Activated CD8-positive, alpha-beta memory T cell treated with anti-CD3 and anti-CD28 coated beads, Interleukin-2, amount 50 U/mL, for 24 hours (primary cell): ENCODE data around the gene IL17F.

Experiments used
- DNase-seq: peaks from one replicate; pipeline ENCODE4 v3.0.0-alpha.2; 2020; ENCODE audit errors: extremely low read depth

Gene IL17F

DNA sequence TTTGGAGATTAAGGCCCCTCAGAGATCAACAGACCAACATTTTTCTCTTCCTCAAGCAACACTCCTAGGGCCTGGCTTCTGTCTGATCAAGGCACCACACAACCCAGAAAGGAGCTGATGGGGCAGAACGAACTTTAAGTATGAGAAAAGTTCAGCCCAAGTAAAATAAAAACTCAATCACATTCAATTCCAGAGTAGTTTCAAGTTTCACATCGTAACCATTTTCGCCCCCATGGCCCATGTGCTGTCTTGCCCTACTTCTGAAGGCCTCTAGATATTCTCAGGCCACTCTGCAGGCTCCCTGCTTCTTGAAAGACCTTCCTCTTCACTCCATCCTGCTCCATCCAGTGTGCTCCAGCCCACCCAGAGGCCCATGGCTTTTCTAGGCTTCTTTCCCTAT lies 53.9 kb downstream of the IL17F start:
- no peak for DNase-seq

DNA sequence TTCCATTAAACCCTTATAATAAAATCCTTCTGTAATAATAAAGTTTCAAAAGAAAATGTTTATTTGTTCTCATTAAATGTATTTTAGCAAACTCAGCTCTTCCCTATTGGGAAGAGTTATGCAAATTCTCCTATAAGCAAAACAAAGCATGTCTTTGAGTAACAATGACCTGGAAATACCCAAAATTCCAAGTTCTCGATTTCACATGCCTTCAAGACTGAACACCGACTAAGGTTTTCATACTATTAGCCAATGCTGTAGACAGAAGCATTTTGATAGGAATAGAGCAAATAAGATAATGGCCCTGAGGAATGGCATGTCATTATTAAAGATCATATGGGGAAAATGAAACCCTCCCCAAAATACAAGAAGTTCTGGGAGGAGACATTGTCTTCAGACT lies 54.3 kb downstream of the IL17F start:
- no peak for DNase-seq

DNA sequence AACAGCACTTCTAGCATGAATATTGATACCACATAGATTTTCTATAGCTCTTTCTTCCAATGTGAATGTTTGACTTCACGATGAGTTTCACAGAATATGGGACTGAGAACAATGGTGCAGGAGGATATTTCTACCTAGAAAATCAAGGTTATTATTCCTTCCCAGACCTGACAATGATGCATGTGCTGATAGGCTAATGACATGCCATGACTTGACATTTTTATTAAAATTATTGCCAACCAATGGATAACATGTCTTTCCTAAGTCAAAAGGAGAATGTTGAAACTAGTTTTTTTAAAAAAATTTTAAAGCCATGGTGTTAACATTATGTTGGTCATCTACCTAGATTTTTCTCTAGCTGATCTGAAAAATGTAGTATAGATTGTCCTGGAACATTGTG lies 57.2 kb downstream of the IL17F start:
- no peak for DNase-seq
